OCI-LY1 (cell line): ENCODE measurements around the gene PFKFB2.

Experiments
- CTCF ChIP-seq: fragments of 200-600 bp; sonication (generic), shearing (Covaris generic); IDR thresholded peaks from 2 replicates; pipeline ENCODE4 v1.5.1; 2017; ENCODE audit warnings: mild to moderate bottlenecking, antibody characterized with exemption, low read length, moderate library complexity, mixed read lengths
- EZH2 ChIP-seq: fragments of 200-600 bp; sonication (generic), shearing (Covaris generic); IDR thresholded peaks from 2 replicates; pipeline ENCODE4 v1.8.0; 2017; ENCODE audit warnings: borderline replicate concordance, mixed run types, mild to moderate bottlenecking, antibody characterized with exemption, low read length, moderate library complexity, mixed read lengths

- no peak for TF ChIP-seq CTCF
- TF ChIP-seq EZH2: no peak
Observed at GRCh38 chr1:207010726-207011125, 42.3 kb upstream of the PFKFB2 start.
